ENCODE results near the gene CD8B.

The CD8B gene

GRCh38 chr2:86793752-86794151 lies 67.9 kb downstream of the CD8B start:
- no peak for DNase-seq

DNA sequence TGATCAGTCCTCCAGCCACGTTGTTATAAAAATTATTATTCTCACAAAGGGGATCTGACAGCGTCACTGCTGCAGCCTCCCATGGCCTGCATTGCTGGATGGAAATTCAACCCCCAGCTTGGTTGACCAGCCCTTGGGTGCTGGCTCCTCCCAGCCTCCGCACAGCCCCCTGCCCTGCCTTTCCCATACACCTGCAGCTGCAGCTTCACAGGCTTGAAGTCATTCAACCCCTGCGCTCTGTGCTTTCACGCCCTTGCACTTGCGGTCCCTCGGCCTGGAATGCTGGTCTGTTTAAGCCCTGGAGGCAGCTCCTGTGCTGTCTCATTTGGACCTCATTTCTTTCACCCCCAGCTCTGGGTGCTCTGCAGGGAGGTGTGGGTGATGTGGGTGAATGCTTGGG lies 70.1 kb downstream of the CD8B start:
- DNase-seq, result no peak

DNA sequence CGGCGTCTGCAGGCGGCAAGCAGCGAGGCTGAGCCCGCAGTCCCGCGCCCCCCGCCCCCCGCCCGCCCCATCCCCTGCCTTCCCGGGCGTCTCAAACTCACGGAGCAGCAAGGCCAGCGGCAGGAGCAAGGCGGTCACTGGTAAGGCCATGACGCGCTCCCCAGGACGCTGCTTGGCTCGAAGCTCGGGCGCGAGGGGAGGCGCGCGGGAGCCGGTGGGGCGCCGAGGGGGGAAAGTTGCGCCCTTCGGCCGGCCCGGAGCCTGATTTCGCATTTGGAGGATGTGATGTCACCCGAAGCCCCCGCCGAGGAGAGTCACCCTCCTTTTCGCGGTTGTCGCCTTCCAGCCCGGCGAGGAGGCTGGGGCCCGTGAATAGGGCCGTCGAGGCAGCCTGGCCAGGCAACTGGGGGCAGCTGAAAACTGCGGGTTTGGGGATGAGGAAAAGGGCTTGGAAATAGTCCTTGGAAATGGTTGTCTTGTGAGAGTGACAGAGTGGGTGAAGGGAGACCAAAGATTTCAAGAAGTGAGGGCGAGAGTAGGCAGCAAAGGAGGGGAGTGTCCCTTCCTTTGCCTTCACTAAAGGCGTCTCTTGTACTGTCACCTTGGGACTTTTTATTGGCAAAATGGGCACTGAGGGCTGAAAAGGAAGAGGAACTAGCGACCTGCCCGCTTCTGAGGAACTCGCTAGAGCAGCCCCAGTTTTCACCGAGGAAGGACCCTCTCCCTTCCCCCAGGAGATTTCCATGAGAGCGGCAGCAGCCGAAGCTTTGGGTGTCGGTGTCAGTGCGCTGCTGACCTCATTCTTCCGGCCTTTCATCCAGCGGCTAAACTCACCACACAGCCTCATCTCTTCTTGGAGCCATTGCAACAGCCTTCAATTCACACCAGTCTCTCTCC lies 70.8 kb downstream of the CD8B start, which contains the start of gene CD8A:
CD8A (minus strand) TSS at position 238 of the 897 bp plus-strand sequence; CDS start at position 150, 88 bp downstream.
- DNase-seq, result no peak

DNA sequence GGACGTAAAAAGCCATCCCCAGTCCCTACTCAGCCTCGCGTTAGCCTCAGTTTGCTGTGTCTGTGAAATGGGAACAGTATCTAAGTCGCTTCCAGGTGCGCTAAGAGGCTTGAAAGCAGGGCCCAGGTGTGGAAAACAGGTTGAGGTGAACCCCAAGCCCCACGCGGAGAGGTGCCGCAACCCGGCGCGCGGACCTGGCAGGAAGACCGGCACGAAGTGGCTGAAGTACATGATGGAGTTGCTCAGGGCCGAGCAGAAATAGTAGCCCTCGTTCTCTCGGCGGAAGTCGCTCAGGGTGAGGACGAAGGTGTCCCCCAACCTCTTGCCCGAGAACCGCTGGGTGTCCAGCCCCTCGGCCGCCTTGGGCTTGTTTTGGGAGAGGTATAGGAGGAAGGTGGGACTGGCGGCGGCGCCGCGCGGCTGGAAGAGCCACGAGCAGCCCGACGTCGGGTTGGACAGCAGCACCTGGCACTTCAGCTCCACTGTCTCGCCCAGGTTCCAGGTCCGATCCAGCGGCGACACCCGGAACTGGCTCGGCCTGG lies 71.5 kb downstream of the CD8B start:
- DNase-seq, result no peak

DNA sequence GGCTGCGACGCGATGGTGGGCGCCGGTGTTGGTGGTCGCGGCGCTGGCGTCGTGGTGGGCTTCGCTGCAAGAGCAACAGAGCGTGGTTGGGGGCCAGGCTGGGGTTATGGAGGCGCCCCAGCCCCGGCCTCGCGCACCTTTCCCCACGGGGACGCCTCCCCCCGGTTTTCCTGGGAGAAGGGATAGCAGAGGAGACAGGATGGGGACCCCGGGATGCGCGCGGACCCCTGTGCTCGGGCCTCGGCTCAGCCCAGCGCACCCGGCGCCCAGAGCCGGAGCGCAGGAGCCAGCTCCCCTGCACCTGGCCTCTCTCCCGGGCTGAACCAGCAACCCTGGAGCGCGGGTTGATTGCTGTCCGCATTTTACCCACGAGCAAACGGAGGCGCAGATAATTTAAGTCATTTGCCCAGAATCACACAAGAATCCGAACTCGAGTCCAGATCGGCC lies 72.0 kb downstream of the CD8B start:
- no peak for DNase-seq

DNA sequence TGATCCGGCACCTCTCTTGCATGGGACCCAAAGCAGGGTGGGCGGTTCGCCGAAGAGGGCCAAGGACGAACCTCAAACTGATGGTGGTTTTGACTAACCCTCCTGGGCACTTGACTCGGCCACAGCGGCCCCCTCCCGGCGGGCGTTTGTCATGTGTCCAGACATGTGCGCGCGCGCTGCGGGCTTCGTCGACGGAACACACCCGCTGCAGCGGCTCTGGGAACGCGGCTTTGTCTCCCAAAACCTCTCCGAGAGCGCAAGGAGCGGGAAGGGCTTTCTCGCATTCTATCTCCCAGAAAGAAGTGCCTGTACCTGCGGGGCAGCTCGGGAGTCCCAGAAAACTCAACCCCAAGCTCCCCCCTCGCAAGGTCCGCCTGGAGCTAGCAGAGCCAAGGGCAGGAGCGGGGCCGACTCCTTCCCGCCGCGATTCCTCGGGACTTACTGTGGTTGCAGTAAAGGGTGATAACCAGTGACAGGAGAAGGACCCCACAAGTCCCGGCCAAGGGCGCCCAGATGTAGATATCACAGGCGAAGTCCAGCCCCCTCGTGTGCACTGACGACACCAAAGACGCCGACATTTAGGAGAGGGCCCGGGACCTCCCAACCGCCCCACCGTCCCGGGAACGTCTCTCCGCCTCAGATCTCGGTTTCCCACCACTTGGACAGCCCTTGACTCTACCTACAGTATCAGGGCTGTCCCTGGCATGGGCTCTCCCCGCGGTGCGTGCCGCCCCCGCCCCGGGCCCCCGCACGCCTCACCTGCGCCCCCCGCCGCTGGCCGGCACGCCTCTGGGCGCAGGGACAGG lies 72.6 kb downstream of the CD8B start:
- peak; percentile 26 for DNase-seq

DNA sequence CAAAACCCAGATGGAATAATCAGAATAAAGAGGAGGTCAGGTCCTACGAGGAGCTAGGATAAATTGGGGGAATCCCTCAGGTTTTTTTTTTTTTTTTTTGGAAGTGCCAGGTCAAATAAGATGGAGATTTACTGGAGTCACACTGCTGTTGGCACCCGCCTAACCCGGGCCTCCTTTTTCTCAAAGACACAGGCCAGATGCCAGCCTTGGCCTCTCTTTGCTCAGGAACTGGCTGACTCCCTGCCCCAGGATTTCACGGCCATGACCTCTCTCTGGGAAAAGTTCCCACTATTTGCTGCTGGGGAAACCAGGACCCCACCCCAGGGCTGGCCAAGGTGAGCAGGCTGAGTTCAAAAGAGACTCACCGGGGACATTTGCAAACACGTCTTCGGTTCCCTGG lies 73.5 kb downstream of the CD8B start:
- DNase-seq, result peak; percentile 35

DNA sequence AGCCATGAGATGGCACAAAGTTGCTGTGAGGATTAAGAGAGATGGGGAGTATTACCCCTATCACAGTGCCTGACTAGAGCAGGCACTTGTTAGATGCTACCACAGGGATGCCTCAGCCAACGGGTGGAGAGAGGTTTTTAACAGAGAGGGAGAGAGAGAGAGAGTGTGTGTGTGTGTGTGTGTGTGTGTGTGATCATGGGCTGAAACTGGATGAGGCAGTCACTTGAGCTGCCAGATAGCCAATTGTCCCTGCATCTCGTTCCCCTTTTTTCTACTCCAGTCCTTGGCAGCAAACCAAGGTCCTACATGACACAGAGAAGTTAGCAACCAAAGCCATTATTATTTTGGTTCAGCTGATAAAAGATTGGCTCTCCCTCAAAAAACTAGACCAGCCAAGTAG lies 74.0 kb downstream of the CD8B start:
- DNase-seq, result peak; percentile 78

GRCh38 chr2:86786001-86786536 lies 75.6 kb downstream of the CD8B start:
- DNase-seq, result no peak

DNA sequence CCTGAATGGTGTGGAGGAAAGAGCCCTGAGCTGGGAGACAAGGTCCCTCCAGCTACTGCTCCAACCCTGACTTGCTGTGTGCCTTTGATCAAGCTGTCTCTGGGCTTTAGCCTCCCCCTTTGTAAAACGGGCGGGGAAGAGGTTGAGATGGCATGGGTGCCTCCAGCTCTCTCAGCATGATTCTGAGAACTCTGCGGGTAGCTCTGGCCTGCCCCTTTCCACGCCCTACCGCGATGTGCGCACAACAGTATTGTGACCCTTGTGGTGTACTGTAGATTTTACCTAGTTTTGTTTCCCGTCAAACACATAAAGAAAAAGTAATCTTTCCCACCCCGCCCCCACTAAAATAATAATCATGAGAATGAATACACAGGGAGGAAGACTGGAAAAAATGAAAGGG lies 76.2 kb downstream of the CD8B start:
- no peak for DNase-seq

- DNase-seq, result no peak
Observed at GRCh38 chr2:86783615-86784339, 77.9 kb downstream of the CD8B start.

- no peak for DNase-seq
Observed at GRCh38 chr2:86782748-86783147, 78.9 kb downstream of the CD8B start.

GRCh38 chr2:86781363-86781762 lies 80.3 kb downstream of the CD8B start:
- no peak for DNase-seq

DNA sequence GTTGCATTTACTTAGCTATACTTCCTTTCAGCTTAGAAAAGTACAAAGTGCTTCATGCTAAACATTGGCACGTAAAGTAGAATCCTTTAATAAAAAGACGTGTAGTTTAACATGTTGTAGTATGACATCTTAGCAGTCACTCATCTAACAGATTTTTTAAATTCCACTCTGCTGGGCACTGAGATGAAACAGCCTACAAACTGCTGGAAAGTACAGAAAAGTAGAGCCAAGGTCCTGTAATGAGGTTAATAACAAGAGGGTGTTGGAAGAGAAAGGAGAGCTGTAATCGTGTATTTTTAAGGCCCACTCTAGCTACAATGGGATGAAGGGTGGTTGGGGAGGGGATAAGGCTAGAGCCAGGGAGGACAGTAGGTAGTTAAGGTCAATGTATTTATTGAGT lies 81.7 kb downstream of the CD8B start:
- DNase-seq, result no peak

GRCh38 chr2:86778957-86779356 lies 82.7 kb downstream of the CD8B start:
- DNase-seq, result no peak

GRCh38 chr2:86776532-86776931 lies 85.2 kb downstream of the CD8B start:
- DNase-seq, result no peak

DNA sequence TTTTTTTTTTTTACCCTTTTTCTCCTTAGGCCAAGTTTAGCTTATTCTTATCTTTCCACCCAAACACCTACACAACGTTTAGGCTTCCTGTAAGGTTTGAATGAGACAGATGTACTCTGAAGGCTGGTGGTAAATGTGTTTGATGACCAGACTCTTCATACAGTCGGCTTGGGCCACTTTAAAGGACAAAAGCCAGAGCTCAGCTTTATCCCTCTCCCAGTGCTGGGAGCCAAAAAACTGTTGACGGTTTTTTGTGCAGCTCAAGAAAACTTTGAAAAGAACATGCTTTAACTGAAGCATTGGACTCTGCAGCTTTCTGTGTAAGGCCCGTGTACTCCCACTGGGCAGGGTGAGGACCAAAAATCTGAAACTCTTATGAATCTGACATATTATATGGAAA lies 86.3 kb downstream of the CD8B start:
- DNase-seq, result no peak

- DNase-seq, result no peak
Observed at GRCh38 chr2:86774862-86775261, 86.8 kb downstream of the CD8B start.

DNA sequence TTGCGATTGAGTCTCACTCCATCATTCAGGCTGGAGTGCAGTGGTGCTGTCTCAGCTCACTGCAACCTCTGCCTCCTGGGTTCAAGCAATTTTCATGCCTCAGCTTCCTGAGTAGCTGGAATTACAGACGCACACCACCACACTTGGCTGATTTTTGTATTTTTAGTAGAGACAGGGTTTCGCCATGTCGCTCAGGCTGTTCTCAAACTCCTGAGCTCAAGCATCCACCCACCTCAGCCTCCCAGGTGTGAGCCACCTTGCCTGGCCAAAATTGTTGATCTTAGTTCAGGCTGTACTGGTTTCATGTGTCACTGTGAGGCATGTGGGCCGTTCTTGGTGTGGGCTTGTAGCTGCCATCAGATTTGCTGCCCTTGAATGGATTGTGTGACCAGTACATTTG lies 89.1 kb downstream of the CD8B start:
- DNase-seq, result no peak

- DNase-seq, result no peak
Observed at GRCh38 chr2:86770816-86771301, 90.8 kb downstream of the CD8B start.

- DNase-seq, result no peak
Observed at GRCh38 chr2:86769838-86770237, 91.8 kb downstream of the CD8B start.

DNA sequence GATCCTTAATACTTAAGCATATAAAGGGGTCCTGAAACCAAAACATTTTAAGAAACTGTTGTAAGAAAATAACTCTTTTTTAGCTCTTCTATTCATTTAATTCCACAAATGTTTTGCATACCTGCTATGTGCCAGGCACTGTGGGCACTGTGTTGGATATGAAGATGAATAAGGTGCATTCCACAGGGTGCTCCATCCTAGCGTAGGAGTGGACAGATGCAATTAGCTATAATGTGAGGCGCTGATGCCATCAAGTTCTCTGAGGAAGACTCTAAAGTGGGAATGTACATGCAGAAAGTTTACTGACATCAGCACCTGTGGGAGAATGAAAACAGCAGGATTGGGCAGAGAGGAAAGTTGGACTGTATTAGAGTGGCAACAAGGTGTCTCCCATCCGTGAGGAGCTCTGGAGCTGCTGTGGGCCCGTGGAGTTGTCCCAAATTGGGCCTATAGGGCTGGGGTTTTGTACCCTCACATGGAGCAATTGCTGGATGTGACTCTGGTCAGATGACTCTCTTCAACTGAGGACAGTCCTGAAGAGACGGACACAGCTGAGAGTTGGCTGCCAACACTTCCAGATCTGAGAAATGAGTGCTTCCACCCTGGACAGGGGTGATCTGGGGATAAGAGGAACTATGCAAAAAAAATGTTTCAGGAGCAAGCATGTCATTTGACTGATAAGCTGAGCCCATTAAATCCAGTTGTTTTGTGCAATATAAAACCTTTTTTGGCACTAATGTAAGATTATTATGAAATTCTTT lies 93.3 kb downstream of the CD8B start:
- DNase-seq, result no peak

Measured in NCI-H1105 (cell line).